ENCODE results near the gene COL4A2.
"Not testable (repeated sequence)": the region's sequence is repeated elsewhere in the genome, so short reads cannot be mapped to it uniquely, and the experiment has no call there.

COL4A2 gene

GRCh38 chr13:110523180-110523579 is 216.1 kb downstream of the COL4A2 start:
- DNase-seq = no peak

- no peak for DNase-seq
Observed at GRCh38 chr13:110523838-110524540, 216.9 kb downstream of the COL4A2 start.

- peak in 1 of 2 experiments; percentile 12 for DNase-seq
Observed at GRCh38 chr13:110524541-110525257, 217.6 kb downstream of the COL4A2 start.

DNA sequence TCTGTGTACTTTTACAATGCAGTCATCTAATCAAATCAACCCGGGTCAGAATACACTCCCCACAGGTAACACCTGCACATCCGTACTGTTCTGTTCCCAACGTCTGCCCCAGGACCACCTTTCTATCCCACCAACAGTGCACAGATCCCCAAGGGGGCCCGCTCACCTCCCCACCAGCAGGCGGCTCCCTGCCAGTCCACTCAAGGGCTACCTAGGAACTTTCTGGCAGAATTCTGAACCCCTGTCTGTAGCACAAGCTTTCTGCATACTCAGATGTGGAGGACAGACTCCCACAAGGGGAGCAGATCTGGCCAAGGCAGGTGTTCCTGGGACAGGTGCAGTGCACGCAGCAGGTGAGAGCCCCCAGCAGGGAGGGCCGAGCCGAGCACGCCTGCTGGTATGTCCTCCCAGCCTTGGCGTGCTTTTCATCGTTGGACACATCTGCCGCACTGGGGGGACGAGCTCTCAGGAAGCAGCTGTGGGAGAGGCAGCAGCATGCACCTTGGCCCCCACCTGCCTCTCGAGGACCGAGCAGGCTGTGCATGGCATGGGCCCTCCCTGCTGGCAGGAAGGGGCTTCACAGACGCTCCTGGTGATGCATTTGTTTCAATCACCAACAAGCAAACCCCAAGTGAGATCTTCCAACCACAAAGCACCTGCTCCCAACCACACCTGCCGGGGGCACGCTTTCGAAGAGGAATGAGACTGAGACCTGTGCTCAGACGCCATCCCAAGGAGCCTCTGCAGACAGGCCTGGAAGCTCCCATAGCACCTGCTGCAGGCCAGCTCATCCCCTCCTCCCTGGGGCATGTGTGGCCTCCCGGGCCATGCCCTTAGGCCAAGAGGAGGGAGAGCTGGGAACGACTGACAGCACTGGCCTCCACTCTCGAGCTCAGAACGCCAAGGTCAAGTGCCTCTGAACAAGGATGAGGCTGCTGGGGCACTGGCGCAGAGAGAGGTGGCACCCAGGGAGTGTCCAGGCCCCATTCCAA is 218.5 kb downstream of the COL4A2 start:
- no peak for DNase-seq

GRCh38 chr13:110528371-110528770 is 221.3 kb downstream of the COL4A2 start:
- no peak for DNase-seq

GRCh38 chr13:110528911-110529310 is 221.8 kb downstream of the COL4A2 start:
- no peak for DNase-seq

DNA sequence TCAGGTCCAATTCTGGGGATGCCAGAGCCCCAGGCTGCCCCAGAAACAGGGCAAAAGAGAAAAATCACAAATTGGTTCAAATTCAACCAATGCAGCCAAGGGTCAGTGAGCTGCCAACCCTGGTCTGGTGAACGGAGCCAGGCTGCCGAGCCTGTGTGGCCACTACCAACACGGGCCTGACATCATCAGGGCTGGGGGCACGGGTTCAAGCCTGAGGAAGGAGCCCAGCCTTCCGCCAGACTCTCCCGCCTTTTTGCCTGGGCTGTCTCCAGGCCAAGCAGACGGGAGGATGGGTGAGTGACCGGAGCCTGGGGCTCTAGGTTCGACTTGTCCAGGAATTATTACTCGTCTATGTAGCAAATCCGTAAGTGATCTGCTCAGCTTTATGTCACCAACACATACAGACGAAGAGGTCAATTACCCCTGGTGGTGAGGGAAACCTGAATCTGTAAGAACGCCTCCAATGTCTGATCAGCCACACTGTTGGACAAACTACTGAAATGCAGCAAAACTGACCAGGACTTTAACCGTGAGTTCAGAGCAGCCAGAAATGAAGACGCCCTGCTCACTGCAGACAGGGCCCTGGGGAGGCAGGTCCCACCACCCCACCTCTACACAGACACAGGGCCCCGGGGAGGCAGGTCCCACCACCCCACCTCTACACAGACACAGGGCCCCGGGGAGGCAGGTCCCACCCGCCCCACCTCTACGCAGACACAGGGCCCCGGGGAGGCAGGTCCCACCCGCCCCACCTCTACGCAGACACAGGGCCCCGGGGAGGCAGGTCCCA is 222.6 kb downstream of the COL4A2 start:
- no peak for DNase-seq

DNA sequence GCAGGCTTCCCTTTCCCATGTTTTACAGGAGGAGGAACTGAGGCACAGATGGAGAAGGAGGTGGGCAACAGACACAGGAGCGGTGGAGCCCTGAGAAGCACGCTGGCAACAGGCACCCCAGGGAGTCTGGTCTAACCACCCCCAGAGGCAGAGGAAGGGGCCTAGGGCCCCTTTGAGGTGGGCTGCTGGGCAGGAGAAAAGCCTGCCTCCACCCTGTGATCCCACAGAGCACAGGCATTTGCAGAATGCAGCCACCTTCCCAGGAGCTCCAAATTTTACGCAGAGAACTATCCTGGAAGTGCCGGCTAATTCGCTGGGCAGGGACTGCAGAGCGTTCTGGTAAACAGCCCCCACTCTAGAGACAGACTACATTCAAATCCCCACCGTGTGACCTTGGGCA is 224.0 kb downstream of the COL4A2 start:
- no peak for DNase-seq

GRCh38 chr13:110531671-110532083 is 224.6 kb downstream of the COL4A2 start:
- no peak for DNase-seq

- not testable (repeated sequence) for DNase-seq
Observed at GRCh38 chr13:110532258-110532657, 225.2 kb downstream of the COL4A2 start.

DNA sequence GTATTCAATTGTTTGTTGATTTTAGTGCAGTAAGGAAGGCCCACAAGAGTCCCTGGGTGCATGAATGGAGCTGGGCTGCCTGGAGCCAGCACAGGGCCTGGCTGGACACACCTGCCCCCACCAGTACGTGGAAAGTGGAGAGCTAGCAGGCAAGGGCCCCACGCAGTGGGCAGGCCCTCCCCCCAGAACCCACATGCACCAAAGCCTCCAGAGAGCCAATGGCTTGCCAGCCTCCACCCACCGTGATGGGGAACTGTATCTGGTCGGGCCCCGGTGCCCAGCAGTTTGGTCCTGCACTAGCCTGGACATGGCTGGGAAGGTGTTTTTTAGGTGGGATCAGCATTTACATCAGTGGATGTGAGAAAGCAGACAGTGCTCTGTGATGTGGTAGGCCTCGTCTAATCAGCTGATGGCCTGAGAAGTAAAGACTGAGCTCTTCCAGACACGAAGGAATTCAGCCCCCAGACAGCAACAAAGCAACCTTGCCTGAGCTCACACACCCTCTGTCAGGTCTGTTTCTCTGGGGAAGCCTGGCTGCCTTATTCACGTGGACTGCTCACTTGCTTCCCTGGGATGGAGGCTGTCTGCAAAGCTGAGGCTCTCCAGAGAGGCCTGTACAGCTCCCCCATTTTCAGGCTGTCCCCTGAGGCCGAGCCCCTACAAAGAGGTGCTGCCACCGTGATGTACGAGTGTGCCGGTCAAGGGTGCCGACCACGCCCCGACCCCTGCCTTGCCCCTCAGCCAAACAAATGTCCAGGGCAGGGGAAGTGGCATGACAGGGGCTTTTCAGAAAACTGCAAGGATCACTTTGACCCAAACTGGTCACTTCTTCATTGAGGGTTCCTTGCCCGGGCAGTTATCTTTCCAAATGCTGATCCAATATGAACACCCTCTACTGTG is 226.9 kb downstream of the COL4A2 start:
- DNase-seq = no peak

DNA sequence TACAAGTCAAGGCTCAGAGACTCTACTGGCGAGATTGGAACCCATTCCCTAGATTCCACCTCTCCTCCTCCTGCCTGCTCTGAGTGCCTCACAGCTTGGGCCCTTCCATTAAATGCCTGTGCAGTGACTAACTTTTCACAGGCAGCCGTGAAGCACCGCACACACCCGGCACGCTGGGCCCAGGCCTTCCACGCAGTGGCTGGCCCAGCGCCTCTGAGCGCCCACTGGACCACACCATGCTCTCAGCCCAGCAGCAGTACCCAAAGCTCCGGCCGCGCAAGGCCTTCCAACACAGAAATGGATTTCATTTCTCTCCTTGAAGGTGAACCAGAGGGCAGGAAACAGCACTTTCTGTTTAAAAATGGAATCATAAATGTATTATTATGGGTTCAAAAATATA is 228.4 kb downstream of the COL4A2 start:
- no peak for DNase-seq

DNA sequence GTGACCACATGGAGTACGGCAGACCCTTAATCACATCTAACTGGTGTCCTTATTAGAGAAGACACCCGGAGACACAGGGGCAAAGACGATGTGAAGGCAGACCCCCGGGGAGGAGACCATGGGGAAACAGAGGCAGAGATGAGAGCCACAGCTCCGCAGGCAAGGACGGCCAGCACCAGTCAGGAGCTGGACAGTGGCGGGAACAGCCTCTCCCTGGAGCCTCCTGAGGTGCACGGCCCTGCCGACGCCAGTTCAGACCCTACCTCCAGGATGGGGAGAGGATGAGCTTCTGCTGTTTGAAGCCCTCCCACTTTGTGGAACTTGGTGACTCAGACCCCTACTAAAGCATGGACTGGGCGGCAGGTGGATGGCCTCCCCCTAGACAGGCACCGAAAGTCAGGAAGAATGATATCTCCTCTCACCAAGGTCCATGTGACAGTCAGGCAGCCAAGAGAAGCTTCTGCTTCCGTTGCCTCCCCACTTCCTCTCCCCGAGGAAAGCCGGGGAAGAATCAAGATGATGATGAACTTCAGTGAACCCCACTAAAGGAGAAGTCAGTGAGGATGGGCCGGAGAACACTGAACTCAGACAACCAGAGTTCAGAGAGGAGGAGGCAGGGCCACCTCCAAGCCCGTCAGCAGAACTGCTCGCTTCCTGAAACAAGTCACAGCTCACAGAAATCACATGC is 229.1 kb downstream of the COL4A2 start:
- no peak for DNase-seq

DNA sequence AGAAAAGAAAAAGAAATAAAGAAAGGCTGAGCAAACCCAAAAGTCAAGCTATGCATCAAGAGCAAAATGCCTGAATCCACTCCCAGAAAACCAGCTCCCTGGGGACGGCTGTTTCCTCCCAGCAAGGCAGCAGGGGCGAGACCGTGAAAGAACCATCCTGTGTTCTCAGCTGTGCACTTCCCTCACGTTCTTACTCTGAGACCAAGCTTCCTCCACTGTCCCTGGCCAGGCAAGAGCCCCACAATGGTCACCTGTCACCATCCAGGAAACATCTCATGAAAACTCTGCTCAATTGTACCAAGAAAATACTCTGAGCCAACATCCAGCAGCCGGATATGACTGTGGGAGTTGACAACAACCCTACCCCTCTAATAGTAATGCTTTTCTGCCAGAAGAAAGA is 231.5 kb downstream of the COL4A2 start:
- DNase-seq = no peak

DNA sequence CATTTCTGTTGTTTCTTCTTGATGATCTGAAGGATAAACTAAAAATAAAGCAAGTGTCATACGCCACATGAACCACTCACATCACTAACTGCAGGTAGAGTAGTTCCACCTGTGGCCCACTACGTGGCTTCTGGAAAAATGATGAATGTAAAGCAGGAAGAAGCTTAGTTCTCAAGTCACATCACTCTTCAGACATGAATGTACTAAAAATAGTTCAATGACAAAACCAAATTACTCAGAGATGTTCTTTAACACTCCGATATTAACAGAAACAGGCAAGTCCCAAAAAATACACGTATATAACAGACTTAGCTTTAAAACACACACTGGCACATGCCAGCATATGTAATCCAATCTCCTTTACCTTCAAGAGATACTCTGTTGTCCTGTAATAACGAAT is 232.8 kb downstream of the COL4A2 start:
- no peak for DNase-seq

DNA sequence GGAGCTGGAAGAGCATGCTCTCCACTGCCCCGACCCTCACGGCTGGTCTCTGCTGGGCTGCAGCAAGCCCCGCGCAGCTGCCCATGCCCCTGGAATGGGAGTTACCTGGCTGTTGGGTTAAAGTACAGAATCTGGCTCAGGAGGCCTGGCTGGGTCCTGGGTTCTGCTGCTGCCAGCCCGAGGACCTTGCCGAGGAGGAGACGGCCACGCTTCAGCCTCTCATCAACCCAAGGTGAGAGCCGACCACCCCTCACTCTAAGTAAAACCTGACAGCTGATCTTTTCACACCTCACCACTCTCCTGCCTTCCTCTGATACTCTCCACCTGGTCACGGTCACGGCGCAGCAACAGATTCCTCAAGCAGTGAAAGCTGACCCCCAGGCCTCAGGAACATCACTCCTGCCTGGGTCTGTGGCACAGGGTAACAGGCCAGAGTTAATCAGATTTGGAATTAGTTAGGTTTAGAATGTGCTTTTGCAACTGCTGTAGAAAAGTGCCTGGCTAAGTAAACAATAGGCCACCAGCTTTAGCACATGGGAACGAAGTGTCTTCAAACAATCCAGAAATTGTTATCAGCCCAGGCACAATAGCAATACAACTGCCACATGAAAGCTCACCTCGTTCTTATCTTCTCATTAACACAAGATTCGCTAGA is 233.9 kb downstream of the COL4A2 start:
- DNase-seq = no peak

- no peak for DNase-seq
Observed at GRCh38 chr13:110541526-110541920, 234.4 kb downstream of the COL4A2 start.

DNA sequence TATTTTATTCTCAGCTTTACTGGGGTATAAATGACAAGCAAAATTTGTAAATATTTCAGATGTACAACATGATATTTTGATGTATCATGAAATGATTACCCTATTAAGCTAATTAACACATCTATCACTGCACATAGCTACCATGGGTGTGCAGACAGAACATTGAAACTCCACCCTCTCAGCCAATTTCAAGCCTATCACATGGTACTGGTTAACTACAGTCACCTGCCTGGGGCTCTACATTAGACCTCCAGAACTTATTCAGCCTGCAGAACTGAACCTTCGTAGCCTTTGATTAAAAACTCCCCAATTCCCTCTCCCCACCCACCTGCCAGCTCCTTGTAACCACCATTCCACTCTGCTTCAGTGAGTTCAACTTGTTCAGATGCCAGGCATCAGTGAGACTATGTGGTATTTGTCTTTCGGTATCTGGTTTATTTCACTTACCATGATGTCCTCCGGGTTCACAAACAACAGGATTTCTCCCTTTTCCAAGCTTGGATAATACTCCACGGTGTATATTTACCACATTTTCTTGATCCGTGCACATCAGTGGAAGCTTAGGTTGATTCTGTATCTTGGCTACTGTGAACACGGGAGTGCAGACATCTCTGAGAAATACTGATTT is 235.2 kb downstream of the COL4A2 start:
- DNase-seq = no peak

- no peak for DNase-seq
Observed at GRCh38 chr13:110546378-110546777, 239.3 kb downstream of the COL4A2 start.

GRCh38 chr13:110546926-110547325 is 239.8 kb downstream of the COL4A2 start:
- DNase-seq = no peak

Measured in activated CD4-positive, alpha-beta T cell treated with anti-CD3 and anti-CD28 coated beads, Interleukin-2, amount 50 U/mL, for 48 hours (primary cell).